Gastroesophageal sphincter (tissue), 3 donors: ENCODE results near the gene R3HDML.

Experiments
- EP300 ChIP-seq: sonication (generic); formaldehyde crosslinking; IDR thresholded peaks from one replicate; pipeline ENCODE4 v1.6.1; 2017; ENCODE audit warnings: antibody characterized with exemption, mild to moderate bottlenecking
- POLR2A ChIP-seq, 2 donors: fragments of 450-650 bp; IDR thresholded peaks; one replicate each; pipeline ENCODE4 v1.6.1; 2017; ENCODE audit warnings: antibody characterized with exemption in 2 of 2, mild to moderate bottlenecking in 2 of 2, moderate library complexity in 1 of 2
- POLR2AphosphoS5 ChIP-seq: sonication (generic); formaldehyde crosslinking; IDR thresholded peaks from one replicate; pipeline ENCODE4 v1.6.1; 2017; ENCODE audit warnings: antibody characterized with exemption
- TF ChIP-seq, protein P1 (sequence below), 4 experiments: fragments of 200-600 bp in 2 of 4; fragments of 450-650 bp in 2 of 4; sonication (generic) in 1 of 4; IDR thresholded peaks; one replicate each; pipeline ENCODE4 v1.5.1; 2017 to 2019; ENCODE audit warnings: antibody characterized with exemption in 4 of 4, mild to moderate bottlenecking in 2 of 4, moderate library complexity in 2 of 4

DNA sequence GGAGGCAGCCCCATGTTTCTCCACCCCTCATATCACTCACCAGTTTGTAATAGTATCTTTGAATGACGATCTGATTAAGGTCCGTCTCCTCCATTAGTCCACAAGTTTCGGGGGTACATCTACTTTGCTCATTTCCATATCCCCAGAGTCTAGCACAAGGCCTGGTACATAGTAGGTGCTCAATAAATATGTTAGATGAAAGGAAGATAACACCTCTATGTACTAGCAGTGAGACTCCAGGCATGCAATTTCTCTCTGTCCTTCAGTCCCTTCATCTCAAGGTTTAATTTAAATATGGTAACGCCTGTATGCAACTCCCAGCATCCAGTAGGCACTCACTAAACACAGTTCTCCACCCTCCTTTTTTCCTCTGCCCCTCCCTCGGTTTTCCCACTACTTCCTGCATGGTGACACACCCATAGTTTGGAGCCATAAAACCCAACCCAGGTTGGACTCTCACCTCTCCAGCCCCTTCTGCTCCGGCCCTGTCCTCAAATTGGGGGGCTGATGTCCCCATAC lies 18.2 kb downstream of the R3HDML start:
- TF ChIP-seq, protein P1, sequence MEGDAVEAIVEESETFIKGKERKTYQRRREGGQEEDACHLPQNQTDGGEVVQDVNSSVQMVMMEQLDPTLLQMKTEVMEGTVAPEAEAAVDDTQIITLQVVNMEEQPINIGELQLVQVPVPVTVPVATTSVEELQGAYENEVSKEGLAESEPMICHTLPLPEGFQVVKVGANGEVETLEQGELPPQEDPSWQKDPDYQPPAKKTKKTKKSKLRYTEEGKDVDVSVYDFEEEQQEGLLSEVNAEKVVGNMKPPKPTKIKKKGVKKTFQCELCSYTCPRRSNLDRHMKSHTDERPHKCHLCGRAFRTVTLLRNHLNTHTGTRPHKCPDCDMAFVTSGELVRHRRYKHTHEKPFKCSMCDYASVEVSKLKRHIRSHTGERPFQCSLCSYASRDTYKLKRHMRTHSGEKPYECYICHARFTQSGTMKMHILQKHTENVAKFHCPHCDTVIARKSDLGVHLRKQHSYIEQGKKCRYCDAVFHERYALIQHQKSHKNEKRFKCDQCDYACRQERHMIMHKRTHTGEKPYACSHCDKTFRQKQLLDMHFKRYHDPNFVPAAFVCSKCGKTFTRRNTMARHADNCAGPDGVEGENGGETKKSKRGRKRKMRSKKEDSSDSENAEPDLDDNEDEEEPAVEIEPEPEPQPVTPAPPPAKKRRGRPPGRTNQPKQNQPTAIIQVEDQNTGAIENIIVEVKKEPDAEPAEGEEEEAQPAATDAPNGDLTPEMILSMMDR (IDR thresholded peaks at IDR 0.05), result no peak
- TF ChIP-seq POLR2A (IDR thresholded peaks at IDR 0.05), result no peak
- no peak for TF ChIP-seq POLR2AphosphoS5
- TF ChIP-seq EP300, result no peak
